Superior temporal gyrus (tissue), 1 donor: ENCODE results near the gene IVD.

Source experiments
- DNase-seq: peaks from one replicate; pipeline ENCODE4 v3.0.0-alpha.2; 2016; ENCODE audit errors: extremely low spot score

The IVD gene

GRCh38 chr15:40414816-40415215 is 9.2 kb downstream of the IVD start:
- DNase-seq = no peak

GRCh38 chr15:40415226-40415625 is 9.6 kb downstream of the IVD start:
- DNase-seq = no peak

- DNase-seq = no peak
Observed at GRCh38 chr15:40416056-40416455, 10.5 kb downstream of the IVD start.

DNA sequence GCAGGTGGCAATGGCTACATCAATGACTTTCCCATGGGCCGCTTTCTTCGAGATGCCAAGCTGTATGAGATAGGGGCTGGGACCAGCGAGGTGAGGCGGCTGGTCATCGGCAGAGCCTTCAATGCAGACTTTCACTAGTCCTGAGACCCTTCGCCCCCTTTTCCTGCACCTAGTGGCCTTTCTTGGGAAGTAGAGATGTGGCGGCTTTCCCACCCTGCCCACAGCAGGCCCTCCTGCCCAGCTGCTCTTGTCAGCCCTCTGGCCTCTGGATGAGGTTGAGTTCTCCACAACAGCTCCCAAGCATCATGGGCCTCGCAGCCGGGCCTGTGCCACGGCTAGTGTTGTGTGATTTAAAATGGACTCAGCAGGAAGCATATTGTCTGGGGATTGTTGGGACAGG is 12.5 kb downstream of the IVD start:
- DNase-seq = no peak

GRCh38 chr15:40420071-40420713 is 14.6 kb downstream of the IVD start:
- DNase-seq = no peak

GRCh38 chr15:40420793-40421192 is 15.2 kb downstream of the IVD start:
- no peak for DNase-seq

GRCh38 chr15:40421246-40422157 is 15.9 kb downstream of the IVD start:
- peak; percentile 79 for DNase-seq

DNA sequence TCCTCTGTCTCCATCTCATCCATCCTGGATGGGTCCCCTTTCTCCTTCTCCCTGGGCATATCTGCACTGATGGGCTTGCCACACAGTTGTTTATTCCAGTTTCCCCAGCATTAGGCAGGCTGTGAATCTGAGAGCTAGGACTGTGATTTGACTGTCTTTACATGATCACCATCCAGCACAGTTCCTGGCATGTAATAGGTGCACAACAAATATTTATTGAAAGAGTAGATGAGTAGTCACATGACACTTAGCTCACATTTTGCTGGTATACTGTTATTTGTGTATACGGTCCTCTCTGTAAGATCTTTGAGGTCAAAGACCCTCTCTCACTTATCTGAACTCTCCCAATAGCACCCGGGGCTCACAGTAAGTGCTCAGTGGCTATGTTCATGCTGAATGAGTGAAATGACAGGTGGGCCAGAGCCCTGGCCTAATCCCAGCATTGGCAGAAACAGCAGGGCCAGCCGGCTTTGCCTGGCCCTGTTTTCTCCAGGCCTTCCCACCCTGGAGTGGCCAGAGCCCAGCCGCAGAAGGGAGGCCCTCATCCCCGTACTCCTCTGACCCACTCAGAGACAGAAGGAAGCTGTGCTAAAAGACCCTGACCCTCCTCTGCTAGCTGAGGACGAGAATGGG is 19.0 kb downstream of the IVD start:
- no peak for DNase-seq

DNA sequence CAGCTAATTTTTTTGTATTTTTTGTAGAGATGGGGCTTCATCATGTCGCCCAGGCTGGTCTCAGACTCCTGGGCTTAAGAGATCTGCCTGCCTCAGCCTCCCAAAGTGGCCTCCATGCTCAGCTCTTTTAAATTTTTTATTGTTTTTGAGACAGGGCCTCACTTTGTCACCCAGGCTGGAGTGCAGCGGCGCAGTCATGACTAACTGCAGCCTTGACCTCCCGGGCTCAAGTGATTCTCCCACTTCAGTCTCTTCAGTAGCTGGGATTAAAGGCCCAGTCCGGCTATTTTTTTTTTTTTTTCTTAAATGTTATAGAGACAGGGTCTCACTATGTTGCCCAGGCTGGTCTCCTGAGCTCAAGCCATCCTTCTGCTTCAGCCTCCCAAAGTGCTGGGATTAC is 20.1 kb downstream of the IVD start:
- no peak for DNase-seq

DNA sequence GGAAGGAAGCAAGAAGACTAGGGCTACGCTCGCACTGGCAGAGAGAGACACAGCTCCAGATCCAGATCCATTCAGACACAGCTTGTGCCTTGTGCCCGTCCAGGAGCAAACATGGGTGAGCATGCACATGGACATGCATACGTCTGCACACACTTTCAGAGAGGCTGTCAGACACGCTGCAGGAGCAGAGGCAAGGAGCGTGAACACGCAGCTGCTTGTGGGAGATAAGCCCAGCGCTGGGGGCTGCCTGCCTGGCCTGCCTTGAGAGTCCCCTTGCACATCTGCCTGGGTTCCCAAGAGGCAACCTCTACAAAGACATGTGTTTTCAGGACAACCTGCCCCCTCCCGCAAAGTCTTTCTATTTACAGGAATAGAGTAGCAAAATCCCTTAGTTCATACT is 21.6 kb downstream of the IVD start:
- DNase-seq = no peak

- DNase-seq = no peak
Observed at GRCh38 chr15:40428185-40428584, 22.6 kb downstream of the IVD start.

GRCh38 chr15:40429068-40429710 is 23.6 kb downstream of the IVD start:
- DNase-seq = no peak

DNA sequence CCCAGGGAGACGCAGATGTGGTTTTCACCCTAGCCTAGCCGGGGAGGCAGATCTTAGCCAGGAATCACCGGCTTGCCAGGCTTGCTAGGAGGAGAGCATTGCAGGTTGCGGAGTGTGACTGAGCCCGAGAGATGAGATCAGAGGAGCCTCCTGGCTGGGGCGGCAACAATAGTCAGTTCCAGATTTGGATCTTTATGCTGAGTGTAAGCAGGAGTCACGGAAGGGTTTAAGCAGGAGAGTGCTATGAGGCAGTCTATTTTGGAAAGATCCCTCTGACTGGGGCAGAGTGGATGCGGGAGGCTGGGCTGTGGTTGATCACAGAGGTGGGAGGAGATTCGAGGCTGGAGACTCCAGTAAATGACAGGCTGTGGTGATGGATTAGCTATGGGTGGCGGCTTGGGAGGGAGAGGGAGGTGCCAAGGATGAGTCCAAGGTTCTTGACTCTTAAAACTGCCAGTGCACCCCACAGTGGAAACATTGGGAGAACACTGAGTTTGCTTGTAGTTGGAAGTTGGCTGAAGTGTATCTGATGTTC is 24.7 kb downstream of the IVD start:
- DNase-seq = no peak

DNA sequence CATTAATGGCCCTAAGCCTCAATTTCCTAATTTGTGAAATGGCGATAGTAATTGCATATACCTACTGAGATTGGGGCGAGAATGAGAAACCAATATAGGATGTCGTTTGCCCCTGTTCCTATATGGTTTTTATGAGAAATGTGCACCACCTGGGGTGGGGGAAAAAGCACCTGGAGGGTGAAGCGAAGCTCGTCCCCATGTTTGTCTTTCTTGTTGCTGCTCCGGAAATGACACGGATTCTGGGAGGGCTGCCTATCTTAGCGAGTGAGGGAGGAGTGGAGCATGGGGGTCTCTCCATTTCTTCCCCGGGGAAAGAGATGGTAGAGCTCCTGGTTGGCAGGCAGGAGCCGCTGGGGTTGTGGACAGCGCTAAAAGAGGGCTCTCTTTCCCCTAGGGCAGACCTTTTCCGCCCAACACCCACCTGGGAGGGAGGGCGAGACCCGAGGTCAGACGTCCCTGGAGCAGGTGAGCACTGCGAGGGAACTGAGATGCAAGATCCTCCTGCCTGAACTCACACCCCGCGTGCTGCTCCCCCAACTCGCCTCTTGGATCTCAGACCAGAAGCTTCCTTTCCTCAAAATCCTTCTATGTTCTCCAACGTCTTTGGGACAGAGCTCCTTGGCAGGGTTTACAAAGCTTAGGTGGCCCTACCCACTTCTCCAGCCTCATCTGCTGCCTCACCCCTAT is 29.6 kb downstream of the IVD start:
- no peak for DNase-seq

DNA sequence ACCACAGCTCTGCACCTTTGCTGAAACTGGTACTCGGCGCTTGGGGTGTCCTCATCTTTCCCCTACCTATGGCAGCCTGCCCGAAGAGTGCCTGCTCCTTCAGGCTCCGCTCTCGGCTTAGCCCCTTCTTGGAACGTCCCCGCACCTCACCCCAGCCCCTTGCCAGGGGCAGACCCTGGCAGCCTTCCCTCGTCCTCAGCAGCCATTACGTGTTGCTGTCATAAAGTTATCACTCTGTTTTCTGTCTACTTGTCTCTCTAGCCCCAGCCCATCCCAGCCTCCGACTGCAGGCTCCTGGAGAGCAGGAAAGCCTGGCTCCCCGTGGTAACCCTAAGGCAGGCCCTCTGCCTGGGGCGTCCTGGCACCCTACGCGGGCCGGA is 30.1 kb downstream of the IVD start:
- DNase-seq = no peak

- no peak for DNase-seq
Observed at GRCh38 chr15:40436116-40436891, 30.7 kb downstream of the IVD start.

GRCh38 chr15:40436892-40437751 is 31.5 kb downstream of the IVD start:
- DNase-seq = no peak

- DNase-seq = no peak
Observed at GRCh38 chr15:40437752-40438687, 32.4 kb downstream of the IVD start.

GRCh38 chr15:40438712-40439111 is 33.1 kb downstream of the IVD start:
- DNase-seq = no peak
